Cortex of kidney (tissue), 1 donor: ENCODE results near the gene UGT2B10.
"Not testable (repeated sequence)": the region's sequence is repeated elsewhere in the genome, so short reads cannot be mapped to it uniquely, and the experiment has no call there.

ENCODE experiments used
- DNase-seq: peaks from one replicate; lab custom pipeline; 2025; lab: John Stamatoyannopoulos, UW

Gene UGT2B10

GRCh38 chr4:68815617-68816409 is at the start of gene UGT2B10:
UGT2B10 (plus strand) TSS chr4:68815994; CDS start chr4:68816020, 26 bp downstream.
- not testable (repeated sequence) for DNase-seq

GRCh38 chr4:68771836-68772235 is 44.0 kb upstream of the UGT2B10 start:
- not testable (repeated sequence) for DNase-seq

GRCh38 chr4:68773699-68774098 is 42.1 kb upstream of the UGT2B10 start:
- DNase-seq, result no peak

GRCh38 chr4:68780232-68780631 is 35.6 kb upstream of the UGT2B10 start:
- DNase-seq, result no peak

- no peak for DNase-seq
Observed at GRCh38 chr4:68797048-68797447, 18.7 kb upstream of the UGT2B10 start.

GRCh38 chr4:68797618-68798017 is 18.2 kb upstream of the UGT2B10 start:
- no peak for DNase-seq

- DNase-seq, result no peak
Observed at GRCh38 chr4:68803013-68803412, 12.8 kb upstream of the UGT2B10 start.

GRCh38 chr4:68808060-68808459 is 7.7 kb upstream of the UGT2B10 start:
- DNase-seq, result no peak

GRCh38 chr4:68810919-68811318 is 4.9 kb upstream of the UGT2B10 start:
- DNase-seq, result no peak

- DNase-seq, result not testable (repeated sequence)
Observed at GRCh38 chr4:68816410-68817265, 844 bp downstream of the UGT2B10 start.

- no peak for DNase-seq
Observed at GRCh38 chr4:68817386-68817785, 1.6 kb downstream of the UGT2B10 start.

- DNase-seq, result not testable (repeated sequence)
Observed at GRCh38 chr4:68818030-68818462, 2.3 kb downstream of the UGT2B10 start.

- DNase-seq, result no peak
Observed at GRCh38 chr4:68831642-68832041, 15.8 kb downstream of the UGT2B10 start.

GRCh38 chr4:68850293-68850692 is 34.5 kb downstream of the UGT2B10 start:
- no peak for DNase-seq

- DNase-seq, result no peak
Observed at GRCh38 chr4:68855771-68856170, 40.0 kb downstream of the UGT2B10 start.

- DNase-seq, result no peak
Observed at GRCh38 chr4:68858039-68858438, 42.2 kb downstream of the UGT2B10 start.

GRCh38 chr4:68859655-68860054 is 43.9 kb downstream of the UGT2B10 start:
- DNase-seq, result no peak

GRCh38 chr4:68861057-68861456 is 45.3 kb downstream of the UGT2B10 start:
- DNase-seq, result no peak

- DNase-seq, result no peak
Observed at GRCh38 chr4:68864438-68865187, 48.8 kb downstream of the UGT2B10 start.

- no peak for DNase-seq
Observed at GRCh38 chr4:68865188-68865638, 49.4 kb downstream of the UGT2B10 start.

GRCh38 chr4:68865760-68866159 is 50.0 kb downstream of the UGT2B10 start:
- DNase-seq, result no peak

GRCh38 chr4:68869274-68869773 is 53.5 kb downstream of the UGT2B10 start:
- no peak for DNase-seq
